ENCODE data around the gene GNG13.
"Not testable (repeated sequence)": the region's sequence is repeated elsewhere in the genome, so short reads cannot be mapped to it uniquely, and the experiment has no call there.

GNG13 gene

DNA sequence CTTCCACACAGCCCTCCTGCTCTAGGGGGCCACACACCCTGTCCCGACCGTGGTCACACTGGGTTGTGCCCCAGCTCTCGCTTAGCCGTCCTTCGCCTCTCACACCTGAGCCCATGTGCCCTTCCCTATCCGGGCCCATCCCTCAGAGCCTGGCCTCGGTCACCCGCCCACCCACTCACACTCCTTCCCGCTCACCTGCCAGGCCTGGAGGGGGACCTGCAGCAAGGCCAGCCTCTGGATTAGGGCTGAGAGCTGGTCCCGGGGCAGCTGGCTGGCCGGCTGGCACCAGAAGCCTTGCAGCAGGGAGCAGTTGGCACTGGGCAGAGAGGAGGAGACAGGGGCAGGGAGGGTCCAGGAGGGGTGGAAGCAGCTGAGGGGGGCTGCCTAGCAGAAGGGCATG lies 22.1 kb downstream of the GNG13 start:
- DNase-seq (ENCODE audit: low read depth in 2 of 2) = no peak

GRCh38 chr16:777826-778225 lies 22.7 kb downstream of the GNG13 start:
- DNase-seq (ENCODE audit: low read depth in 2 of 2) = no peak

DNA sequence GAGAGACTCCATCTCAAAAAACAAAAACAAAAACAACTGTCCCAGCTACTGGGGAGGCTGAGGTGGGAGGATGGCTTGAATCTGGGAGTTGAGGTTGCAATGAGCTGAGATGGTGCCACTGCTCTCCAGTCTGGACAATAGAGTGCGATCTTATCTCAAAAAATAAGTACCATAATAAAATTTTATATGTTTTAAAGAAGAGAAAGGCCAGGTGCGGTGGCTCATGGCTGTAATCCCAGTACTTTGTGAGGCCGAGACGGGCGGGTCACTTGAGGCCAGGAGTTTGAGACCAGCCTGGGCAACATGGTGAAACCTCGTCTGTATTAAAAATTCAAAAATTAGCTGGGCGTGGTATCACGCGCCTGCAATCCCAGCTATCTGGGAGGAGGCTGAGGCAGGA lies 23.7 kb downstream of the GNG13 start:
- DNase-seq (ENCODE audit: low read depth in 2 of 2) = no peak

GRCh38 chr16:776298-776697 lies 24.2 kb downstream of the GNG13 start:
- DNase-seq (ENCODE audit: low read depth in 2 of 2) = not testable (repeated sequence)

GRCh38 chr16:775236-775796 lies 25.2 kb downstream of the GNG13 start:
- no peak for DNase-seq (ENCODE audit: low read depth in 2 of 2)

DNA sequence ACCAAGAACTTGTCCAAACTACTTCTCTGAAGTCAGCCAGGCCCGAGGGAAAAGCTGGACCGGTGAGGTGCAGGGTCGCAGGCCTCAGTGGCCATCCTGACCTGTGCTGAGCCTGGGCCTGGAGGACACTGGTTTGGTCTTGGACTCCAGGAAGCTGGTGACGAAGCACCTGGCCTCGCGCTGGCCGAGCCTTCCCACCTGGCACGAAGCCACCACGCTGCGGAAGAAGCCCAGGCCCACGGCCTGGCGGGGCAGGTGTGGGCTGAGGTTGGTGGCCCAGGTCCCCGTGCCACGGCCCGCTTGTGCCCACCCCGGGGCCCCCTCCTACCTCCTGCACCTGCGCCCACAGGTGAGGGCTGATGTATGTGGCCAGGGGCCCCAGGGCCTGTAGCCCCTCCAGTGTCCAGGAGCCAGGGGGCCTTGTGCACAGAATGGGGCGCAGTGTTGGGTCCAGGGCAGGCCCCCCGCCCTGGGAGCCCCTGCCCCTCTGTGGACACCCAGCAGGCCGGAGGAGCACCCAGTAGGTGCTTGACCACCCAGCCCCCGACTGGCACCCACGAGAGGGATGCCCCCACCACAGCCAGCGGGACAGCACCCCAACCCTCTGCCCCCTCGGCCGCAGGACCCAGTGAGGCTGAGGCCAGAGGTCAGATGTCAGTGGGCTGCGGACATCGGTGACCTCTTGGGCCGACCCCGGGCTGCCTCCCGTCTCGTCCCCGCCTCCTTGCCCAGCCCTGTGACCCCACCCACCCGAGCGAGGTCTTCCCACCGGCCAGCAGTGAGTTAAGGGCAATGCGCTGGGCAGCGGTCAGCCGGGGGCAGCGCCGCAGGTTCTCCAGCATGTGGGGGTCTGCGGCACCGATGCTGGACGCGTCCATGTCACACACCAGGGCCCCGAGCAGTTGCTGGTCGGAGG lies 26.2 kb downstream of the GNG13 start:
- no peak for DNase-seq (ENCODE audit: low read depth in 2 of 2)

DNA sequence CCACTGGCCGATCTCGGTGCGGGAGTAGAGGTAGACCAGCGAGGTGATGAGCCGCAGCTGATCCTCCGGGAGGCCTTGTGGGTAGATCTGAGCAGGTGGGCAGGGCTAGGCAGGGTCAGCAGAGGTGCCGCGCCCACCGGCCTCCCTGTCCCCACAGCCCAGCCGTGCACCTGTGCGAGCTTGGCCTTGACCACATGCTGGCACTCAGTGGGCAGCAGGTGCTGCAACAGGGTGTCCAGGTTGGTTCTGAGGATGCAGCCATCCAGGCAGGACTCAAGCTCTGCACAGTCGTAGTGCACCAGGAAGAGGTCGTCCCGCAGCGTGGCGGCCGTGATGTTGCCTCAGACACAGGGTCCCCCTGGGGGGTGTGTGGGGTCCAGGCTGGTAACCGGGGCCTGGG lies 27.6 kb downstream of the GNG13 start:
- no peak for DNase-seq (ENCODE audit: low read depth in 2 of 2)

GRCh38 chr16:770411-770810 lies 30.1 kb downstream of the GNG13 start:
- DNase-seq (ENCODE audit: low read depth in 2 of 2) = no peak

DNA sequence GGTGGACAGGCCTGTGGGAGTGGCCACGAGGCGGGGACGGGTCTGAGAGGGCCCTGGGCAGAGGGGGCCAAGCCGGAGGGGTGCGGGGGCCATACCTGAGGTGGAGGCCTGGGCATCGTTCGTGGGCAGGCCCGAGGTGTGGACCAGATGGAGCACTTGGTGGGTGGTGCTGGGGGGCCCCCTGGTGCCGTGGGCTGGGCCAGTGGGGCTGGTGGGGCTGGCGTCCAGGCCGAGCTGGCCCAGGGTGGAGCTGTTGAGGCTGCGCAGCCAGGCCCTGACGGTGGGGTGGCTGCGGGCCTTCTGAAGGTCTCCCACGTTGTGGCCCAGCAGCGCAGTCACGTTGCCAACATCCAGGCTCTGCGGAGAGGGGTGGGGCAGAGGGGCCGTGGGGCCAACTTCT lies 30.6 kb downstream of the GNG13 start:
- DNase-seq (ENCODE audit: low read depth in 2 of 2) = no peak

DNA sequence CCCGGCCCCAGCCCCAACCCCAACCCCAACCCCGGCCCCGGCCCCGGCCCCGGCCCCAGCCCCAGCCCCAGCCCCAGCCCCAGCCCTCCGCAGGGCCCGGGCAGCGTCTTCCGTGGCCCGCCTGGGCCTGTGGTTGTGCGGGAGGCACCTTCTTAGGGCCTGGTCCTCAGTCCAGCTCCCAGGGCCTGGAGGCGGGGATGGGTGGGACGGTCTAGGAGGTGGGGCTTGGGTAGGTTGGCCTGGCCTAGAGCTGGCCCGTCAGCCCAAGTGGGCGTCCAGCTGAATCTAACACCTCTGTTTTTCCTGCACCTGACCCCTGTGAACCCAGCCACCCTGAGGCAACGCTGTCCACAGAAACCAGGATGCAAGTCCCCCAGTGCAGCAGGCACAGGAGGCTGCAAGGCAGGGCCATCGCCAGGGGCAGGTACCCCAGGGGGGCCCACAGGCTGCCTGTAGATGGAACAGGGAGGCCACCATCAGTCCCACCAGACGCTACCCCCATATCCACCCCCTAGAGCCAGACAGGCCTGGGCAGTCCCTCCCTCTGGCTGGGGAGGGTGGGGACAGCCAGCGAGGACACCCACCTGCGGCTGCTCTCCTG lies 31.2 kb downstream of the GNG13 start:
- no peak for DNase-seq (ENCODE audit: low read depth in 2 of 2)

GRCh38 chr16:768428-768827 lies 32.1 kb downstream of the GNG13 start:
- no peak for DNase-seq (ENCODE audit: low read depth in 2 of 2)

DNA sequence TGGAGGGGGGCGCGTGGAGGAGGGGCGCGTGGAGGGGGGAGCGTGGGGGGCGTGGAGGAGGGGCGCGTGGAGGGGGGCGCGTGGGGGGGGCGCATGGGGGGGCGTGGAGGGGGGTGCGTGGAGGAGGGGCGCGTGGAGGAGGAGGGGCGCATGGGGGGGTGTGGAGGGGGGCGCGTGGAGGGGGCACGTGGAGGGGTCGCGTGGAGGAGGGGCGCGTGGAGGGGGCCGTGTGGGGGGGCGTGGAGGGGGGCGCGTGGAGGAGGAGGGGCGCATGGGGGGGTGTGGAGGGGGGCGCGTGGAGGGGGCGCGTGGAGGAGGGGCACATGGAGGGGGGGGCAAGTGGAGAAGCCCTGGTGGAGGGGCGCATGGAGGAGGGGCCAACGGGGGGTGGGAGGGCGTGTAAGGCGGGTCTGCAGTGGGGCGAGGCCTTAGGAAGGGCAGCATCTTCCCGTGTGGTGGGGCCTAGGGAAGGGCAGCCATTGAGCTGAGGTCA lies 32.7 kb downstream of the GNG13 start:
- DNase-seq (ENCODE audit: low read depth in 2 of 2) = no peak

GRCh38 chr16:766820-767640 lies 33.5 kb downstream of the GNG13 start:
- DNase-seq (ENCODE audit: low read depth in 2 of 2) = no peak

DNA sequence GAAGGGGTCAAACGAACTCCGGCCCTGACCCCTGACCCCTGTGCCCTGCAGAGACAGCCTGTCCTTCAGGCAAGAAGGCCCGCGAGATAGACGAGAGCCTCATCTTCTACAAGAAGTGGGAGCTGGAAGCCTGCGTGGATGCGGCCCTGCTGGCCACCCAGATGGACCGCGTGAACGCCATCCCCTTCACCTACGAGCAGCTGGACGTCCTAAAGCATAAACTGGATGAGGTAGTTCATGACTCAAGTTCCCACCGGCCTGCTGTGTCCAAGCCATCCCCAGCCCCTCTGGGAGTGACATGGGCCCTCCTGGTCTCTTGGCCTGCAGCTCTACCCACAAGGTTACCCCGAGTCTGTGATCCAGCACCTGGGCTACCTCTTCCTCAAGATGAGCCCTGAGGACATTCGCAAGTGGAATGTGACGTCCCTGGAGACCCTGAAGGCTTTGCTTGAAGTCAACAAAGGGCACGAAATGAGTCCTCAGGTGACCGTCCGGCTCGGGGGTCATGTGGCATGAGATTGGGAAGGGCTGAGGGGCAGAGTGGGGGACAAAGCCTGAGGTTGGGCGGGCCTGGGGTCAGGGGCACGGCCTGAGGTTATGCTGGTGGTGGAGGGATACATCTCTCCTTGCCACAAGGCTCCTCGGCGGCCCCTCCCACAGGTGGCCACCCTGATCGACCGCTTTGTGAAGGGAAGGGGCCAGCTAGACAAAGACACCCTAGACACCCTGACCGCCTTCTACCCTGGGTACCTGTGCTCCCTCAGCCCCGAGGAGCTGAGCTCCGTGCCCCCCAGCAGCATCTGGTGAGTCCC lies 34.3 kb downstream of the GNG13 start:
- no peak for DNase-seq (ENCODE audit: low read depth in 2 of 2)

- DNase-seq (ENCODE audit: low read depth in 2 of 2) = no peak
Measured at GRCh38 chr16:765488-765865, 35.1 kb downstream of the GNG13 start.

GRCh38 chr16:764848-765487 lies 35.6 kb downstream of the GNG13 start:
- DNase-seq (ENCODE audit: low read depth in 2 of 2) = no peak

DNA sequence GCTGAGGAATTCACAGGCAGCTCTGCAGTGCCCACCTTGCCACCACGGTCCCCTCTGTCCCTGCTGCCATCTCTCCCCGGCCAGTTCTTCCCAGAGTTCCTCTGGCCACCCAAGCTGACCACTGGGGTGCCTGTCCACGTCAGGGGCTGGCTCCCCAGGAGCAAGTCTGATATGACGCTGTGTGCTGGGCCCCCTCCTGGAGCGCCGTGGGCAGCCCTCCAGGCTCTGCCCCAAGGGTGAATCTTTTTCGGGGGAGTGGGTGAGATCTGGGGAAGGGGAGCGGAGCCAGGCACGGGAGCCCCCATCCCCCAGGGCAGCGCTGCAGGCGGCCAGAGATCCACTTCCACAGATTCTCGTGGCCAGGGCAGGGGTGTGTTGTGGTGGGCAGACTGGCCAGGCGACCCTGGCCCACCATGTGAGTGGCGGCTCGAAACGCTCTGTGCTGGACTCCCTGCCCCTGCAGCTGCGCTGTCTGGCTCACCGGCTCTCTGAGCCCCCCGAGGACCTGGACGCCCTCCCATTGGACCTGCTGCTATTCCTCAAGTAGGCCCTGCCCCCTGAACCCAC lies 36.3 kb downstream of the GNG13 start:
- DNase-seq (ENCODE audit: low read depth in 2 of 2) = no peak

DNA sequence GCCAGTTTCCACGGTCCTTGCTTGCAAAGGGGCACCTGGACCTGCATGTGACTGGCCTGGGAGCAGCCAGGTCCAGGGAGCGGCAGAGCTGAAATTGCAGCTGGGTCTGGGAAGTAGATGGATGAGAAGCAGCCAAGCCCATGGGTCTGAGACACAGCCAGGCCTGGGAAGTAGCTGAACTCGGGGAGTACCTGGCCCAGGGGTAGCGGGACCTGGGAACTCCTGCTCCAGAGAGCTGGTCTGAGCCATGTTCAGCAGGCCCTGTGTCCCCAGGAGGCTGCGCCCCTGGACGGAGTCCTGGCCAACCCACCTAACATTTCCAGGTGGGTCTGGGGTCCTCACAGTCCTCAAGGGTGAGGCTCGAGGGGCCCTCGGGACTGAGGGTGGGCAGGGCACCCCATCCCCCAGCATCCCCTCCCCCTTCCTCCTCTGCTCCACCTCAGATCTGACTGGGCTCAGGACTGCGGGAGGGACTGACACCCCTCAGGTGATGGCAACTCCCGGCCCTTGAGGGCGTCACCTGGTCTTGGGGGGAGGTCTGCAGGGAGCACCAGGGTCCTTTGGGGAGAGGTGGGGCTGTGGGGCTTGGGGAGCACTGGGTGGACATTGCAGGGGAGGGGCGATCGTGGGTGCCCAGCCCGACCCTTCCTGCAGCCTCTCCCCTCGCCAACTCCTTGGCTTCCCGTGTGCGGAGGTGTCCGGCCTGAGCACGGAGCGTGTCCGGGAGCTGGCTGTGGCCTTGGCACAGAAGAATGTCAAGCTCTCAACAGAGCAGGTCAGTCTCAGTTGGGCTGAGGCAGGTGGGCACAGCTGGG lies 37.0 kb downstream of the GNG13 start:
- no peak for DNase-seq (ENCODE audit: low read depth in 2 of 2)

- no peak for DNase-seq (ENCODE audit: low read depth in 2 of 2)
Measured at GRCh38 chr16:762595-763268, 37.8 kb downstream of the GNG13 start.
